GM18519 (cell line): ENCODE results near the gene STAG3.
"Not testable (repeated sequence)": the region's sequence is repeated elsewhere in the genome, so short reads cannot be mapped to it uniquely, and the experiment has no call there.

ENCODE experiments used
- ATAC-seq: cut with Tn5 transposase; IDR thresholded peaks from one replicate; pipeline ENCODE4 v1.9.1; 2021; ENCODE audit warnings: mild to moderate bottlenecking, moderate library complexity; ENCODE audit not compliant: unreplicated experiment, low FRiP score

STAG3 gene

DNA sequence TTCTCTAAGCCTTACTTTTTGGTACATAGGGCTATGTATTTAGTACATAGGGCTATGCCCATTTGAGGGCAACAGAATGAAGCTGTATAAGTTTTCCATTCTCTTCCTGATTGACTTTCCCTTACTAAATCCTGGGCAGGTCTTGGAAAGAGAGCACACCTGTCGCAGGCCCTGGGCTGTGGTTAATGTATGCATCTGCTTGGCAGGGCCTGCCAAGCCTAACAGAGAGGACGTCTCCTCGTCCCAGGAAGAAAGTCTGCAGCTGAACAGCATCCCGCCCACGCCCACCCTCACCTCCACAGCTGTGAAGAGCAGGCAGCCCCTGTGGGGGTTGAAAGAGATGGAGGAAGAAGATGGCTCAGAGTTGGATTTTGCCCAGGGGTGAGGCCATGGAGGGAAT lies 33.1 kb downstream of the STAG3 start:
- no peak for ATAC-seq

DNA sequence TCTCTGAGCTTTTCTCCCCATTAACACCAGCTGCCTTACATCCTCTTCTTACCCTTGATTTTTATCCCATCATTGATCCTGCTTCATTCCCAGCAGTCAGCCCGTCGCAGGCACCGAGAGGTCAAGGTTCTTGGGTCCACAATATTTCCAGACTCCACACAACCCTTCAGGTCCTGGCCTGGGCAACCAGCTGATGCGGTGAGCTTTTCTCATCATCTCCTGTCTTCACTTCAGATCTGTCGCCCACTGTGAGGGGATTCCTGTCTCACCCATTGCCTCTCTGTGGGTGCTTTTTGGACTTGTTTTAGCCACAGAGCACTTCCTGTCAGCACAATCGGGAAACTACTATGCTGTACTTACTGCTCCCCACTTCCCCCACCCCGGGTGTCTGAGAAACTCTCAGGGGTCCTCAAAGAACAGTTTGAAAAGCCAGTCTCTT lies 33.6 kb downstream of the STAG3 start:
- no peak for ATAC-seq

DNA sequence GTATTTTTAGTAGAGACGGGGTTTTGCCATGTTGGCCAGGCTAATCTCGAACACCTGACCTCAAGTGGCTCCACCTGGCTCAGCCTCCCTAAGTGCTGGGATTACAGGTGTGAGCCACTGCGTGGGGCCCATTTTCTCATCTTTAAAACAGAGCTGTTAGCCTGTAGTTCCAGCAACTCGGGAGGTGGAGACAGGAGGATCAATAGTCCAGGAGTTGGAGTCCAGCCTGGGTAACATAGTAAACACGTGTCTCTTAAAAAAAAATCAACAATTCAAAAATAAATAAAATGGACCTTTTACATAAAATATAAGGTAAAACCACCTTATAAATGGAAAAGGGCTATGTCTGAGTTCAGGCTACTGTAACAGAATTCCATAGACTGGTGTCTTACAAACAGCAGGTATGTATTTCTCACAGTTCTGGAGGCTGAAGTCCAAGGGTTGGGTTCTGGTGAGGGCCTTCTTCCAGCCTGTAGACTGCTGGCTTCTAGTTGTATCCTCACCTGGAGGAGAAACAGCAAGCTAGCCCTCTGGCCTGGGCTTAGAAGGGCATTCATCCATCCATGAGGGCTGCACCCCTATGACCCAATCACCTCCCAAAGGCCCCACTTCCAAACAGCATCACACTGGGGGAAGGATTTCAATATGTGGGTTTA lies 35.0 kb downstream of the STAG3 start:
- ATAC-seq = no peak

- ATAC-seq = no peak
Observed at GRCh38 chr7:100213672-100214071, 36.0 kb downstream of the STAG3 start.

DNA sequence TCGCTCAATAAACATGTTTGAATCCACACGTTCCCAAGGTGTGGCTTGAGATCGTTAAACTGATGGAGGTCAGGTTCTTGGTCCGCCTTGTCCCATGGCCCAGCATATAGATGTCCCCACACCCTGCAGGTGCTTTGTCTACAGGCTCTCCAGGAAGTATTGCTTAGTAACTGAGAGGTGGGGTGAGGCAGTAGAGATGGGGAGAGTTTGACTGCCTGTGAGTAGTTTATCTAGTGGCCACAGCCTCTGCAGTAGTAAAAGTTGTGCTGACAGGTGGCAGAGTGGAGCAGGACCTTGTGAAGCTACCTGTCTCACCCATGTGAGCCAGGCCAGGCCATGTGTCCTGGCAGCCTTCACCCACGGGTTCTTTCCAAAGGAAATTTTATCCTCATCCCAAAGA lies 36.6 kb downstream of the STAG3 start:
- ATAC-seq = not testable (repeated sequence)

DNA sequence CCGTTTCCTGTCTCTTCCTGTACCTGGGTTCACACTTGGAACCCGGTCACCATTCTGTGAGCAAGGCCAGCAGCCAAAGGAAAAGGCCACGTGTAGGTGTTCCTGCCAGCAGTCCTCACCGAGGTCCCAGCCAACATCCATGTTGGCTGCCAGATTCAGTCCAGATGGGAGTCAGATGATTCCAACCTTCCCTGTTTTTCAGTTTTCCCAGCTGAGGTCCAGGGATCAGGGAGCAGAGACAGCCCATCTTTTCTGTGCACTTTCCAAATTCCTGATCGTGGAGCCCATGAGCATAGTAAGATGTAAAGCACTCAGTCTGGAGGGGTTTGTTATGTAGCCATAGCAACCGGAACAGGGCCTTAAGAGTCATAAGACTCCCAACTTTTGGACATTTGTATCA lies 38.2 kb downstream of the STAG3 start:
- no peak for ATAC-seq

DNA sequence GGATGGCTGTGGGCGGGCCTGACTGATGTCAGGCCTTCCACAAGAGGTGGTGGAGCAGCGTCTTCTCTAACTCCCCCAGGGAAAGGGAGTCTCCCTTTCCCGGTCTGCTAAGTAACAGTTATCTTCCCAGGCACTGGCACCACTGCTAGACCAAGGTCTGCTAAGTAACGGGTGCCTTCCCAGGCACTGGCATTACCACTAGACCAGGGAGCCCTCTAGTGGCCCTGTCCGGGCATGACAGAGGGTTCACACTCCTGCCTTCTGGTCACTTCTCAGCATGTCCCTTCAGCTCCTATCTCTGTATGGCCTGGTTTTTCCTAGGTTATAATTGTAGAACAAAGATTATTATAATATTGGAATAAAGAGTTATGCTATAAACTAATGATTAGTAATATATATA lies 40.2 kb downstream of the STAG3 start:
- ATAC-seq = not testable (repeated sequence)

GRCh38 chr7:100219271-100219737 lies 41.6 kb downstream of the STAG3 start:
- no peak for ATAC-seq

DNA sequence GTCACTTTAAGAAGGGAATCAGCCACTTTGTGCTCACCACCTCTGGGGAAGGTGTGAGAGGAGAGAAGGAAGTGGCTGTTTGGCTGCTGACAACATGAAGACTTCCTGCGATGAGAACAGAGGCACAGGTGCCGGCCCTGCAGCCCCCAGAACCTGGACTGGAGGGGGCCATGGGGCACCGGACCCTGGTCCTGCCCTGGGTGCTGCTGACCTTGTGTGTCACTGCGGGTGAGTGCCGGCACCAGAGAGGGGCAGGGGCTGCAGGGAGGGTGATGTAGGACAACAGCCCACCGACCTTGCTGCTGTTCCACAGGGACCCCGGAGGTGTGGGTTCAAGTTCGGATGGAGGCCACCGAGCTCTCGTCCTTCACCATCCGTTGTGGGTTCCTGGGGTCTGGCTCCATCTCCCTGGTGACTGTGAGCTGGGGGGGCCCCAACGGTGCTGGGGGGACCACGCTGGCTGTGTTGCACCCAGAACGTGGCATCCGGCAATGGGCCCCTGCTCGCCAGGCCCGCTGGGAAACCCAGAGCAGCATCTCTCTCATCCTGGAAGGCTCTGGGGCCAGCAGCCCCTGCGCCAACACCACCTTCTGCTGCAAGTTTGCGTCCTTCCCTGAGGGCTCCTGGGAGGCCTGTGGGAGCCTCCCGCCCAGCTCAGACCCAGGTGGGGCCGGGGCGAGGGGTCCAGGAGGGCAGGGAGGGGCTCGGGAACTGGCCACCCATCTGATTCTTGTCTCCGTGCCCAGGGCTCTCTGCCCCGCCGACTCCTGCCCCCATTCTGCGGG lies 42.3 kb downstream of the STAG3 start, which contains the start of gene PVRIG:
Gene PVRIG, plus strand, starts transcription at position 149 of the 785 bp plus-strand sequence. Its CDS starts 22 bp downstream, at position 171.
- not testable (repeated sequence) for ATAC-seq

- ATAC-seq = no peak
Observed at GRCh38 chr7:100220586-100221230, 43.0 kb downstream of the STAG3 start.

- ATAC-seq = no peak
Observed at GRCh38 chr7:100221231-100221718, 43.6 kb downstream of the STAG3 start.

GRCh38 chr7:100221767-100222444 lies 44.2 kb downstream of the STAG3 start:
- ATAC-seq = no peak

- ATAC-seq = no peak
Observed at GRCh38 chr7:100222445-100223132, 44.9 kb downstream of the STAG3 start.

- ATAC-seq = not testable (repeated sequence)
Observed at GRCh38 chr7:100223376-100223927, 45.7 kb downstream of the STAG3 start.

DNA sequence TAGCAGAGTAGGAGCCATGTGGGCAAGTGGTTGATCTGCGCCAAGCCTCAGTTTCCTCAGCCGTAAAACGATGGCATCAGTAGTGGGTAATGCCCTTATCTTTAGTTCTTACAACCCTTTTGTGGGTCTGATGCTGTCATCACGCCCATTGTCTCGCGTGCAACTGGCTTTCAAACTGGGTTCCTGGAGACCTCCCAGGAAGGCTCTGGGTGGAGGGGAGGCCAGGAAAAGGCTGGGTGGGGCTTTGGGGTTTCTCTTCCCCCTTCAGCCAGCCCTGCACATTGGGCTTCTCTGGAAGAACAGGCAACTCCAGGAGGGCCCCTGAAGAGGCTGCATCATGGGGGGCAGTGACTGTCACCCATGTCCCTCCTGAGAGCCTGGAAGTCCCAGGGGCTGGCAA lies 47.2 kb downstream of the STAG3 start:
- ATAC-seq = not testable (repeated sequence)

DNA sequence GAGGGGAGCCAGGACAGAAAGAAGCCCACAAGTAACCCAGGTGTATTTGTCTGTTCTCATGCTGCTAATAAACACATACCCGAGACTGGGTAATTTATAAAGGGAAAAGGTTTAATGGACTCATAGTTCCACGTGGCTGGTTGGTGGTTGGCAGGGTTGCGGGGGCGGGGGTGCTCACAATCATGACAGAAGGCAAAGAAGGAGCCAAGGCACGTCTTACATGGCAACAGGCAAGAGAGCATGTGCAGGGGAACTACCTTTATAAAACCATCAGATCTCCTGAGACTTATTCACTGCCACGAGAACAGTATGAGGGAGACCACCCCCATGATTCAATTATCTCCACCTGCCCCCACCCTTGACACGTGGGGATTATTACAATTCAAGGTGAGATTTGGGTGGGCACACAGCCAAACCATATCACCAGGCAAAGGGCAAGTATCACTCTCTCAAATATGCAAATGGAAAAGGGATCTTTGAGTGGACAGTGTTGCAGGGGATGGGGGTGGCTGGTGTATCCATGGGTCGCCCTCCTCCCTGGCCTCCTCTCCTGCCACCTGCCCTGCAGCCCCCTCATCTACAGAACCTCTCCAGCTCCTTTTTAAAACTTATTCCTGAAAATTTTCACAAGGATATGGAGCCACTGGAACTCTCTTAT lies 57.1 kb downstream of the STAG3 start:
- ATAC-seq = not testable (repeated sequence)

DNA sequence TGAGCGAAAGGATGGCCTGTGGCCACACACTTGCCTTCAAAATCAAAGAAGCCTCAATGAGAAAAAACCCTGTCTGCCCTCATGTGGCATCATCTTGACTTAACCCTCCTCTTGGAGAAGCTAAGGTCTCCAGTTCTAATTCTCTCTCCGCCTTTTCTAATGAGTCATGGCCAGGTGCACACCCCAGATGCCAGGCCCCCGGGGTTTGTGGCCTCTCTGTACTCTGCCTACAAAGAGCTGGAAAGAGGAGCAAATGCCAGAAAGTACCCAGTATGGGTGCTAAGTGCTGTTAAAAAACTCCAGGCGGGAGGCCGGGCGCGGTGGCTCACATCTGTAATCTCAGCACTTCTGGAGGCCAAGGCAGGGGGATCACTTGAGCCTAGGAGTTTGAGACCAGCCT lies 62.3 kb downstream of the STAG3 start:
- not testable (repeated sequence) for ATAC-seq

- ATAC-seq = not testable (repeated sequence)
Observed at GRCh38 chr7:100243385-100243784, 65.7 kb downstream of the STAG3 start.

DNA sequence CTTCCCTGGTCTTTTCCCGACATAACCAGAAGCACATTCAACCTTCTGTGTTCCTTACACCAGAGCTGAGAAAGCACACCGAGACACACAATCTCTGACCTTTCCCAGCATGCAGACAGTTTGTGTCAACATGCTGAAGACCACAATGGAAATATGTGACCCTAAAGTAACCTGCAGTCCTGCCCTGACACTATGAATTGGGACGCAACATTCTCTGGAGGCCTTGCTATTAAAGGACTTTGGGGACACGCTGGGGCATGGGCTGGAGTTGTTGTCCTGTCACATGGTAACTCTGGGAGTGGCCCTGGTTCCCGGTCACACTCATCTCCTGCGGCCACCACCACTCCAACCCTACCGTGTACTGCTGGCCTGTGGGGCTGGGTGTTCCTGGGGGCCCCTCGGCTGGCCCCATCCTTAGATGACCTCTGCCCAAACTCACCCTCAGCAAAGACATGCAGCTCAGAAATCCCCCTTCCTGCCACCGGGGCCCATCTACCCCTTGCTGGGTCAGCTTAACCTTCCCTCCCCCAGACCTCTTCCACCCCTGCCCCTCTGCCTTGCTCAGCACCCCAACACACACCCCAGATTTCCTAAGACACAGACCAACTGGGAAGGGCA lies 67.4 kb downstream of the STAG3 start:
- not testable (repeated sequence) for ATAC-seq
